Hematopoietic multipotent progenitor cell treated with erythropoietin and hydrocortisone succinate and interleukin-3 and kit ligand, for 4 days (in vitro differentiated cells): ENCODE data around the gene CAPS2.
"Not testable (repeated sequence)": the region's sequence is repeated elsewhere in the genome, so short reads cannot be mapped to it uniquely, and the experiment has no call there.

Source experiments
- DNase-seq: peaks from one replicate; pipeline ENCODE4 v3.0.0-alpha.2; 2015

Gene CAPS2

DNA sequence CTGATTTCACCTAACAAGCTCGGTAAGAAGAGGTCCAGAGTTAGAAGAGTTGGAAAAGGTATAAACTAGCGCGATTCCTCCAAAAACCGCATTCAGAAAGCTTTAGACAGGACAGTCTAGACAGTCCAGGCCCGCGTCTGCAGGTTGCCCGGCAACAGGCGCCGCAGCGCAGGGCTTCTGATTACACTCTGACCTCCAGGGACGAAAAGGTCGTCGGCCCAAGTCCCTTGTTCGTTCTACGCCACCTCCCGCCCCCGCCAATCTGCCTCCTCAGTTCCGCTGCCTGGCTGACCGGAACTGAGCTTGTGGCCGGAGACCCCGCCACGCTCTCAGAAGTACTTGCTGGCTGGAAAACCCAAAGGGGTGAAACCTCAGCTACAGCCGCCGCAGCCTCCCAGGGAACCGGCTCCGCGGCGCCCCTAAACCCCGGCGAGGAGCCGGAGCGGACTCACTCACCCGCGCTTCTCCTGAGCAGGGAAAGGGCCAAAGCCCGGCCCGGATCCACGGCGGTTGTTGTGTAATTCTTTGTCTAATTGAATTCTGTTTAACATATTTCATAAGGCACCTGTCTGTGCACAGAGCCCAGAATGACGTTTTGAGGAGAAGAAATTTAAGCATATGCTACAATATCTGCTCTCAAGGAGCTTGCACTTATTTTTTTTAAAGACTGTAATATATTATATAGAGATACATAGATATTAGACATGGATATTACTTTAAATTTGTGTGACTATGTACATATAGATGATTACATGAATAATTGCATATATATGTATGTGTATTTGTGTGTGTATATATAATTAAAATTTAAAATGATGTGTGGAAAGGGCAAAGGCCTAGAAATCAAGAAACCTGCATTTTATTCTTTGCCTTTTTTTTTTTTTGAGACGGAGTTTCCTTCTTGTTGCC, at the start of gene CAPS2:
CAPS2 (minus strand) TSS at position 407 of the 909 bp plus-strand sequence. CDS start 3,826 bp downstream, outside the sequence.
- peak; percentile 92 for DNase-seq

DNA sequence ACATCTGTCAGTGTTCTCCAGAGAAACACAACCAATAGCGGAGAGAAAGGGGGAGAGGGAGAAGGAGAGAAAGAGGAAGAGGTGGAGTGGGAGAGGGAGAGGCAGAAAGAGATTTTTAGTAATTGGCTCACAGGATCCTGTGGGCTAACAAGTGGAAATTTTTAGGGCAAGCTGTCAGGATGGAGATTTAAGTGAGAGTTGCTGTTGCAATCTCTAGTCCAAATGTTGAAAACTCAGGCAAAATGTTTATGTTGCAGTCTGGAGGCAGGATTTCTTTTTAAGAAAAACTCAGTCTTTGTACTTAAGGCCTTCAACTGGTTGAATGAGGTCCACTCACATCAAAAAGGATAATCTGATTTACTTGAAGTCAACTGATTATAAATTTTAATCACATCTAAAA, 48.2 kb upstream of the CAPS2 start:
- DNase-seq, result no peak

DNA sequence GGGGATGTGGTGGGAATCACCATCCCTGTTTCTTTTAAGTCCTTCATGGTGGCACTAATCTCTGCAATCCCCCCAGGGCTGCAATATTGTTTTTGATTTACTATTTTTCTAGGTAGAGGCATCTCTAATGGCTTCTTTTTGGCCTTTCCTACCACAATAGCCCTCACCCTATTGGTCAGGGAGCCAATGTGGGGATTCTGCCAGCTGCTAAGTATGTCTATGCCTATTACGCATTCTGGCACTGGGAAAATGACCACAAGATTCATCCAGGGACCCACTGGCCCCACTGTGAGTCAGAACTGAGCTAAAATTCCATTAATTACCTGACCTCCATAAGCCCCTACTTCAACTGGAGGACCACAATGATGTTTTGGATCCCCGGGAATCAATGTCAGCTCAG, 44.8 kb upstream of the CAPS2 start:
- no peak for DNase-seq

- no peak for DNase-seq
Measured at GRCh38 chr12:75366629-75367028, 36.5 kb upstream of the CAPS2 start.

- peak; percentile 63 for DNase-seq
Measured at GRCh38 chr12:75364919-75365318, 34.8 kb upstream of the CAPS2 start.

- peak; percentile 34 for DNase-seq
Measured at GRCh38 chr12:75361408-75361807, 31.3 kb upstream of the CAPS2 start.

DNA sequence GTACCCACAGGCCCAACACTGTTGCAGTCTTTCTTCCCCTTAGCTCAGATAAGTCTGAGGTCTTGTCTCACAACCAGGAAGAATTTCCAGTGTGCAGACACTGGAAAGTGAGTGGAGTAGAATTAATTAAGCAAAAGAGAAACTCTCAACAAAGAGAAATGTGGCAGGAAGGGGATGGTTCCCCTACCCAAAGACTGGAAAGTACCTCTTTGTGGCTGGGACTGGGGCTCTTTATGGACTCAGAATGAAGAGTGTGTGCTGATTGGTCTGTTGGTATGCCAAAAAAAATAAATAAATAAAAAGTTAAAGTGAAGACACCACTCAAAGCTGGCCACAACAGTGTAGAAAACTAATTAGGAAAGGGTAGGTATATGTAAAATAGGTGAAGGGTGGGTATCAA, 30.8 kb upstream of the CAPS2 start:
- DNase-seq, result no peak

GRCh38 chr12:75354011-75354410, 23.9 kb upstream of the CAPS2 start:
- peak; percentile 52 for DNase-seq

DNA sequence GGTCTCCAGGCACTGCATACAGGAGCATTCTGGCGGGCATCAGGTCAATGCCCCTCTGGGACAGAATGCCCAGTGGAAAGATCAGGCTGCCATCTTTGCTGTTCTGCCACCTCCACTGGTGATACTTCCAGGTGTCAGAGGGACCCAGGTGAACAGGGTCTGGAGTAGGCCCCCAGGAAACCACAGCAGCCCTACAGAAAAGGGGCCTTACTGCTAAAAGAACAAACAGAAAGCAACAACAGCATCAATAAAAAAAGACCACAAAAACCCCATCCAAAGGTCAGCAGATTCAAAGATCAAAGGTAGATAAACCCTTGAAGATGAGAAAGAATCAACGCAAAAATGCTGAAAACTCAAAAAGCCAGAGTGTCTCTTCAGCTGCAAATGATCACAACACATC, 20.3 kb upstream of the CAPS2 start:
- no peak for DNase-seq

DNA sequence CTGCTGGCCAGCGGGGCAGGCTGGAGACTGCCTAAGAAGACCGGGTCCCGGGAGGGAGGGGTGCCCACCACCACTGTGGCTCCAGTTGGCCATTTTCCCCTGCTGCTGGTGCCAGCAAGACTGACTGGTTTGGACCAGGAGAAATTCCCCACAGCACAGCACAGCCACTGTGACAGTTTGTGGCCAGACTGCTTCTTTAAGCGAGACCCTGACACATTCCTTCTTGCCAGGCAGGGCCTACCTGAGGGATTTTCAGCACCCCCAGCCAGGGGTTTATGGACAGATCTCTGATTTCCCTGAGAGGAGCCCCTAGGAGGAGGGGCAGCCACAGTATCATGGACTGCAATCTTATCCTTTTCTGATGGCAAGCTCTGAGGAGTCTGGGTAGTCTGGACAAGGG, 19.8 kb upstream of the CAPS2 start:
- no peak for DNase-seq

DNA sequence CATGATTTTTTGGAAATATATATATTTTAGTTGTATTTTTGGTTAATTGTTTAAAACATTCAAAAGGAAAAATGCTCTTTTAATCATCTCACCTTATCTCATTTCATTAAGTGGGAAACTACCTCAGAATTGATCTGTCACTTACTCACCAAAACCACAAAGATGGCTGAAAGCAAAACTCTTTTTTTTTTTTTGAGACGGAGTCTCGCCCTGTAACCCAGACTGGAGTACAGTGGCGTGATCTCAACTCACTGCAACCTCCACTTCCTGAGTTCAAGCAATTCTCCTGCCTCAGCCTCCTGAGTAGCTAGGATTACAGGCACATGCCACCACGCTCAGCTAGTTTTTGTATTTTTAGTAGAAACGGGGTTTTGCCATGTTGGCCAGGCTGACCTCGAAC, 16.1 kb upstream of the CAPS2 start:
- DNase-seq, result not testable (repeated sequence)

GRCh38 chr12:75345531-75345930, 15.4 kb upstream of the CAPS2 start:
- no peak for DNase-seq

DNA sequence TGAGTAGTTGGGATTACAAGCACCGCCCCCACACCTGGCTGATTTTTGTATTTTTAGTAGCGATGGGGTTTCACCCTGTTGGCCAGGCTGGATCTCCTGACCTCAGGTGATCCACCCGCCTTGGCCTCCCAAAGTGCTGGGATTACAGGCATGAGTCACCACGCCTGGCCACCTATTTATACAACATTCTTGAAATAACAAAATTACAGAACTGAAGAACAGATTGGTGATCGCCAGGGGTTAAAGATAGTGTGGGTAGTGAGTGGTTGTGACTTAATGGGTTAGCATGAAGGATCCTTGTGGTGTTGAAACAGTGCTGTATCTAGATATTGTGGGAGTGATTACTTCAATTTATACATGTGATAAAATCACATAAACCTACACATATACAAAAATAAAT, 11.7 kb upstream of the CAPS2 start:
- DNase-seq, result no peak

DNA sequence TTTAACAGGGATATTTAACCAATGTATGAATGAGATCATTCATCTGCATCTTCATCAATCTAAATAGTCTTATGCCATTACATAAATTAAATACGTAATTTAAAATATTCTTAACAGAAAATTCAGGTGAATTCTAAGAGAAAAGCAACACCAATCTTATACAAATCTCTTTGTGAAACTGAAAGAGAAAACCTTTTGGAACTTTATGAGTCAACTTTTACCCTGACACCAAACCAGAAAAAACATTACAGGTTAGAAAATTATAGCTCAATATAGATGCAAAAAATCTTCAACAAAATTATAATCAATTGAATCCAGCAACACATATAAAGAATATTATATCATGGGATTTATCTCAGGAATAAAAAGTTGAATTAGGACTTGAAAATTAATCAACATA, 7.8 kb upstream of the CAPS2 start:
- no peak for DNase-seq

DNA sequence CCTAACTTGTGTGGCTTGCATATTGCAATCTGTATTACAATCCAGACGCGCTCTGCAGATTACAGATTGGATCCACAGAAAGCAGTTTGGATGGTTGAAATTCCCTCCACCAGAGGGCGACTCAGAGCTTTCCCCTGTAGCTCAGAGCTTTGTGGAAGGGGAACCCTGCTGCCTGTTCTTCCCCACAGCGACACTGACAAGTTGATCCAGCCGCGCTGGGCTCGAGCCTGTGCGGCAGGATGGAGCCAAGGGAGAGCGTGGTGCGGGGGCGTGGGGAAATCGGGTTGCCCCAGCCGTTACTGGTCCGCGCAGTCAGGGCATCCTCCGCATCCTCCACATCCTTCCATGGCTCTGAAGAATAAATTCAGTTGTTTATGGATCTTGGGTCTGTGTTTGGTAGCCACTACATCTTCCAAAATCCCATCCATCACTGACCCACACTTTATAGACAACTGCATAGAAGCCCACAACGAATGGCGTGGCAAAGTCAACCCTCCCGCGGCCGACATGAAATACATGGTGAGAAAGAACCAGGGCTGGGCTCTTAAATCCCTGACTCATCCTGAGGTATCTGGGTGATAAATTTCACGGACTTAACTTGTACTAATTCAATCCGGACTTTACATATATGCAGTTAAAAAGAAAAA, 4.4 kb upstream of the CAPS2 start, which contains the start of gene GLIPR1L1:
GLIPR1L1 (plus strand) TSS at position 287 of the 647 bp plus-strand sequence; CDS start at position 346, 59 bp downstream.
- peak; percentile 93 for DNase-seq

GRCh38 chr12:75327642-75328041, 2.5 kb downstream of the CAPS2 start:
- DNase-seq, result no peak

- no peak for DNase-seq
Measured at GRCh38 chr12:75323663-75324062, 6.5 kb downstream of the CAPS2 start.

DNA sequence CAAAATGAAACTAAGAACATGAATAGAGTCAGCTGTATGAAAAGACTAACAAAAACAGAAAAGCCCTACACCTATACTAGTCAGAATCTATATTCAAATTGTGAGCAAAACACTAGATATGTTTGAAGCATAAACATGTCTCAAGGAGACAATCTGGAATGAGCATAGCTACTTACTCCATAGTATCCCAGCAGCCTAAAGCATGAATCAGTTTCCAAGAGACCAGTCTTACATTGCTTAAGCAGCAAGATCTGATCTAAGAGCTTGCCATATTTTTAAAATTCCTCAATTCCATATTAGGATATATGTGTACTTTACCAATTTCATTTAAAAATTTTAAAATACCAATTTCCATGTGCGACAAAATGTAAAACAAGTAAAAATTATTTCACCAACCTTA, 7.7 kb downstream of the CAPS2 start:
- no peak for DNase-seq

DNA sequence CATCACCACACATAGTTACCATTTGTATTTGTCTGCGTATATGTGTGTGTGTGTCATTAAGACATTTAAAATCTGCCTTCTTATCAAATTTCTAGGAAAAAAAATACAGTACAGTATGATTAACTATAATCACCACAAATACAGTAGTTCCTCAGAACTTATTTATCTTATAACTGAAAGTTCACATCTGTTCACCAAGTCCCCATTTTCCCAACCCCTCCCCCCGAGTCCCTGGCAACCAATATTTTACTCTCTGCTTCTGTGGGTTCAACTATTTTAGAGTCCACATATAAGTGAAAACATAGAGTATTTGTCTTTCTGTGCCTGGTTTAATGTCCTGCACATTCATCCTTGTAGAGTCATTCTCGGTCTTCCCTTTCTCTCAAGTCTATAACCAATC, 12.3 kb downstream of the CAPS2 start:
- peak; percentile 46 for DNase-seq

DNA sequence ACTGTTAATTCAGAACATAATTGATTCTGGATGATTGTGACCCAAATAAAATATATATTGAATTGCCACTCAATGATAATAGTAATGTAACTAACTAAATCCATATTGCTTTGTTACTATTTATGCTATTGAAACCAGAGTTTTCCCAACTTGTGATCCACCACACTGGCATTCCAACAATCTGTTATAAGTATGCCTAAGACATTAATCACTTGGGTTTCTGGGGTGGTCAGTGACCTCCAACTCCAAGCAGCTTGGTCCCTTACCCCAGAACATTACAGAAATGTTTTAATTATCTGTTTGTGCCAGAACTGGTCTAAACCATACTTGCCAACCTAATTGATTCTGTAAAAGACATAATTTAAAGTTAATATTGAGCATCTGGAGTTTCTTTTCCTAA, 14.6 kb downstream of the CAPS2 start:
- no peak for DNase-seq

DNA sequence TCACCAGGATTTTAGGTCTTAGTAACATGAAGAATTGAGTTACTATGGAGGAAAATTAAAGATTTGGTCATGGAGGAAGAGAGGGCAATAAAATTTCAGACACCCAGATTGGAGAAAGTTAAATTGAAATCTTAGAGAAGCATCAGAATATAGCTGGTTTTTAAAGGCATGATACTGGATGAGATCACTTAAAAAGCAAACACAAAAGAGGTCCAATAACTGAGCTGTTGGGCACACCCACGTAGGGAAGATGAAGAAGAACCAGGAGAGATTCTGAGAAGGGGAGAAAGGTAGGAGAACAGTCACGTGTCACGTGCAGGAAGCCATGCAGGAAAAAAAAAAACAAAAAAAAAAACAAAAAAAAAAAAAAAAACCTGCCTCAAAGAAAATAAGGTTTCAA, 18.8 kb downstream of the CAPS2 start:
- no peak for DNase-seq

DNA sequence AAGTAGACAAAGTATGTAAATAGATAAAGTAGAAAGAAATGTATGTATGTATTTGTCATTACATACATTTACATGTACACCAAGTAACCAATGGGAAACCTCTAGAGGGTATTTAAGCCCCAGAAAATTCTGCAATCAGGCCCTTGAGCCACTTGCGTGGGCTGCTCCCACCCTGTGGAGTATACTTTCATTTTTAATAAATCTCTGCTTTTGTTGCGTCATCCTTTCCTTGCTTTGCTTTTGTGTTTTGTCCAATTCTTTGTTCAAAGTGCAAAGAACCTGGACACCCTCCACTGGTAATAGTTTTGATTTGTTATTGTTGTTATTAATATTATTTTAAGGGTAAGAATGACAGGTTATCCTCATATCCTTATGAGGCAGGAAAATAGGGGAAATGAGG, 21.8 kb downstream of the CAPS2 start:
- no peak for DNase-seq

GRCh38 chr12:75305412-75306332, 24.5 kb downstream of the CAPS2 start:
- DNase-seq, result no peak
